Limb (tissue), 2 donors: Measurements from ENCODE around the gene PLXDC1.

Experiments used
- DNase-seq, 2 donors: peaks; one replicate each; pipeline ENCODE4 v3.0.0-alpha.2; 2016; ENCODE audit errors: extremely low spot score in 2 of 2

PLXDC1 gene

DNA sequence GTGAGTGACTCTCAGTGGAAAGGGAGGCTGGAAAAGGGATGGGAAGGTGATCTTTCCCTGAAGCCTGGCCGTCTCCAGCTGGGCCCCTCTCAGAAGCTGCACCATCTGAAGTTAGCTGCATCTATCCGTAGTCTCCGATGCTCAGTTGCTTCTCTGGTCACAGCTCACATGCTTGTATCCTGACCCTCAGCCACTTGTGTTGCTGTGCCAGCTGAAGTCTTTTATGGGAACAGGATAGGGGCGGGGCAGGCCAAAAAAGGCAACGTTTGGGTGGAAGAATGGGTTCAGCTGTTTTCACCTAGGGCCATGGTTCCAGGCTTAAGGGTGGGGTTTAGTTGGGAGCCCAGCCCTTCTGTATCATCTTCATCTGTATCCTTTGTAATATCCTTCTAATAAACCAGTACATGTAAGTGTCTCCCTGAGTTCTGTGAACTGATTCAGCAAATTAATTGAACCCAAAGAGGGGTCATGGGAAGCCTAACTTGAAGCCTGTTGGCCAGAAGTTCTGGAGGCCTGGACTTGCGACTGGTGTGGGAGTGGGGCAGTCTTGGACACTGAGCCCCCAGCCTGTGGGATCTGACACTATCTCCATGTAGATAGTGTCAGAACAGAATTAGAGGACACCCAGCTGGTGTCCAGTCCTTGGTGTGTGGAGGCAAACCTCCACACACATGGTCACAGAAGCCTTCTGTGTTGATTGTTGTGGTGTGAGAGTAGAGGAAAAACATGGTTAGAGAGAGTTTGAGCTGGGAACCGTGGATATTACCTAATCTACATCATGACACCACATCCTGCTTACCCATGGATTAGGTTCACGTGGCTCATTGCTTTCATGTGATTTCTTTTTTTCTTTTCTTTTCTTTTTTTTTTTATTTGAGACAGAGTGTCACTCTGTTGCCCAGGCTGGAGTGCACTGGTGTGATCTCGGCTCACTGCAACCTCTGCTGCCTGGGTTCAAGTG, 135.0 kb downstream of the PLXDC1 start:
- DNase-seq, result no peak

DNA sequence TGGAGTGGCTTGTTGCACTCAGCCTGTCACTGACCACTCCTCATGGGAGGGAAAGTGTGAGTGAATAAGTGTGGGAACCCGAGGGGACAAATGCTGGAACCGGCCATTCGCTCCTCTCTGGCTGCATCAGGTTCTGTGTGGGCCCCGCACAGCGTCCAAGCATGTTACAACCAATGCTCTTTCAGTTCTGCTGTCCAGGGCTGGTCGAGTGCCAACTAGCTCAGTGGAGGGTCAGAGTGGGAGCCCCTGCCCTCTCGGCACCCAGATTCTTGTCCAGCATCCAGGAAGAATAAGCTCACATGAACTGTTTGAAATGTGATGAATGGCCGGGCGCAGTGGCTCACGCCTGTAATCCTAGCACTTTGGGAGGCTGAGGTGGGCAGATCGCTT, 135.9 kb downstream of the PLXDC1 start:
- DNase-seq, result no peak

DNA sequence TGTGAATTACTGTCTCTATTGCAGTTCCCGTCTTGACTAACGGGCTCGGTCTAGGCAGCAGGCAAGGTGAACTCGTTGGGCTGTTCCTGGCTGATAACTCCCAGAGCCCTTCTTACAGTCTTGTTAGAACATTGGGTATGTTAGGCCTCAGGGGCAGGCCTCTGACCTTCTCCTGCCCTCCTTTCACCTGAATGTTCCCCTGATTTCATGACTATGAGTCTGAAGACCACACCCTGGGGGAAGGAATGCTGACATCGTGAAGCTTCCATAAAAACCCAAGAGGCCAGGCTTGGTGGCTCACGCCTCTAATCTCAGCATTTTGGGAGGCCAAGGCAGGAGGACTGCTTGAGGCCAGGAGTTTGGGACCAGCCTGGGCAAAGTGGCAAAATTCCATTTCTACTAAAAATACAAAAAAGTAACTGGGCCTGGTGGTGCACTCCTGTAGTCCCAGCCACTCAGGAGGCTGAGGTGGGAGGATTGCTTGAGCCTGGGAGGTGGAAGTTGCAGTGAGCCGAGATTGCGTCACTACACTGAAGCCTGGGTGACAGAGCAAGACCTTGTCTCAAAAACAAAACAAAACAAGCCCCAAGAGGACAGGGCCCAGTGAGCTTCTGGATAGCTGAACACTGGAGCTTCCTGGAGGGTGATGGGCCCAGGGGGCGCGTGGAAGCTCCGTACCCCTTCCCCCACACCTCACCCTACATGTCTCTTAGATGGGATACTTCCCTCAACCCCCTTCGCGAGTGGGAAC, 136.5 kb downstream of the PLXDC1 start:
- DNase-seq, result no peak

DNA sequence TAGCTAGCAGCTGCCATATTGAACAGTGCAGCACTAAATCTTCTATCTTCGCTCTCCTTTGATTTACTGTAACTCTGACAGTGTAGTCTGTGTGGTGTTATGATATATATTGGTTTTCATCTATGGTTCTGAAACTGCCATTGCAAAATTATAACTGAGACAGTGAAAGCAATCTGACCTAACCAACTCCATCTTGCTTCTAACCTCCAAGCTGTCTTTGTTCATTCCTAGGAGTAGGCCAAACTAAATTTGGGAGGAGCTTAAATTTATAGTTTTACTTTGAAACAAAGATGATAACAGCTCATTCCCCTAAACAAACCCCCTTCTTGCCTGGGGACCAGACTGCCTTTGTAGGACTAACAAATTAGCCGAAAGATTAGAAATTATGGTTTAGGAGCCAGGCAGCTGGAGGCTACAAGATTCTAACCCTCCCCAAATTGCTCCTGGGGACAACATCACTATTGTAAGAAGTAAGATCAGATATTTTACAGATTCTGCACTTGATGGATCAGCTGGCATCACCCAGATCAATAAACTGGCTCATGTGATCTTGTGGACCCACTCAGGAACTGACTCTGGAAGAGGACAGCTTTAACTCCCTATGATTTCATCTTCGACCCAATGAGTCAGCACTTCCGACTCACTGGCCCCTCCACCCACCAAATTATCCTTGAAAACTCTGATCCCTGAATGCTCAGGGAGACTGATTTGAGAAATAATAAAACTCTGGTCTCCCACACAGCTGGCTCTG, 137.2 kb downstream of the PLXDC1 start:
- DNase-seq, result no peak
